HG02870 (cell line): Measurements from ENCODE around the gene SEPTIN12.
A peak's percentile ranks its signal among the peaks of the same experiment; 100 is the strongest.

ENCODE experiments used
- ATAC-seq: cut with Tn5 transposase; IDR thresholded peaks from one replicate; pipeline ENCODE4 v1.9.1; 2021; ENCODE audit warnings: mild to moderate bottlenecking, moderate library complexity; ENCODE audit not compliant: unreplicated experiment

Gene SEPTIN12

GRCh38 chr16:4803401-4803844 lies 15.3 kb upstream of the SEPTIN12 start:
- ATAC-seq: no peak

GRCh38 chr16:4802659-4803287 lies 14.6 kb upstream of the SEPTIN12 start:
- ATAC-seq: peak; percentile 92

GRCh38 chr16:4801962-4802658 lies 14.0 kb upstream of the SEPTIN12 start, which contains the start of gene ROGDI:
Gene ROGDI (minus strand): TSS chr16:4802633. CDS start chr16:4802571, 62 bp downstream.
- ATAC-seq: peak; percentile 54

GRCh38 chr16:4801051-4801961 lies 13.2 kb upstream of the SEPTIN12 start:
- no peak for ATAC-seq

GRCh38 chr16:4800290-4801041 lies 12.3 kb upstream of the SEPTIN12 start:
- ATAC-seq: no peak

GRCh38 chr16:4799171-4799855 lies 11.2 kb upstream of the SEPTIN12 start:
- no peak for ATAC-seq

GRCh38 chr16:4798456-4798855 lies 10.3 kb upstream of the SEPTIN12 start:
- no peak for ATAC-seq

GRCh38 chr16:4797805-4798252 lies 9.7 kb upstream of the SEPTIN12 start:
- no peak for ATAC-seq

GRCh38 chr16:4796982-4797804 lies 9.0 kb upstream of the SEPTIN12 start:
- ATAC-seq: no peak

- no peak for ATAC-seq
Observed at GRCh38 chr16:4795828-4796572, 7.9 kb upstream of the SEPTIN12 start.

- ATAC-seq: no peak
Observed at GRCh38 chr16:4795181-4795827, 7.2 kb upstream of the SEPTIN12 start, which contains the start of gene SMIM22. Gene SMIM22 (plus strand): TSS chr16:4795369. CDS start chr16:4795735, 366 bp downstream.

GRCh38 chr16:4792951-4793513 lies 4.9 kb upstream of the SEPTIN12 start:
- no peak for ATAC-seq

- no peak for ATAC-seq
Observed at GRCh38 chr16:4790871-4791270, 2.7 kb upstream of the SEPTIN12 start.

GRCh38 chr16:4790261-4790660 lies 2.1 kb upstream of the SEPTIN12 start:
- ATAC-seq: no peak

GRCh38 chr16:4788910-4789309 lies 765 bp upstream of the SEPTIN12 start:
- no peak for ATAC-seq

- no peak for ATAC-seq
Observed at GRCh38 chr16:4788489-4788889, 344 bp upstream of the SEPTIN12 start.

- no peak for ATAC-seq
Observed at GRCh38 chr16:4787068-4787467, 1.1 kb downstream of the SEPTIN12 start.
